ENCODE data around the gene MYOT. TPM values are rescaled to one million over a fixed set of nuclear protein-coding genes. Genes with fewer than 3 reads are reported as not detected.

Gene MYOT, protein sequence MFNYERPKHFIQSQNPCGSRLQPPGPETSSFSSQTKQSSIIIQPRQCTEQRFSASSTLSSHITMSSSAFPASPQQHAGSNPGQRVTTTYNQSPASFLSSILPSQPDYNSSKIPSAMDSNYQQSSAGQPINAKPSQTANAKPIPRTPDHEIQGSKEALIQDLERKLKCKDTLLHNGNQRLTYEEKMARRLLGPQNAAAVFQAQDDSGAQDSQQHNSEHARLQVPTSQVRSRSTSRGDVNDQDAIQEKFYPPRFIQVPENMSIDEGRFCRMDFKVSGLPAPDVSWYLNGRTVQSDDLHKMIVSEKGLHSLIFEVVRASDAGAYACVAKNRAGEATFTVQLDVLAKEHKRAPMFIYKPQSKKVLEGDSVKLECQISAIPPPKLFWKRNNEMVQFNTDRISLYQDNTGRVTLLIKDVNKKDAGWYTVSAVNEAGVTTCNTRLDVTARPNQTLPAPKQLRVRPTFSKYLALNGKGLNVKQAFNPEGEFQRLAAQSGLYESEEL
- 10 to 100 TPM; 19.4 to 35.6 (median 30.0) TPM for total RNA-seq

DNA sequence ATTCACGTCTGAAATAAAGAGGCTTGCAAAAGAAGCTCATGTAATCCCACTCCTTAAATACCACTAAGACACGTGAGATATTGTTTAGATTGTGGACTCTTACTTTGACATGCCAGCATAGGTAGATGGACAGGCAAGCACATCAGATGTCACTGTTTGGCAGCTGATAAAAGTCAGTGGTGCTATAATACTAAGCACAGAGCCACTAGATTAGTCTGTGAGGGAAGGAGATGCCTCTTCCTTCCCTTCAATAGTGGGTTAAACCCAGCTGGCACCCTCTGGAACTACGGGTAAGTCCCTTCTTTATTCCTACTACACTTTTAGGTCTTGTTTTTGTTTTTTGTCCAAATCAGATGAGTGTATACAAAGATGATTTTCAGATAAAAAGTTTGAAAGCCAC, at the start of gene MYOT:
Gene MYOT (plus strand): TSS at position 197 of the 400 bp plus-strand sequence. CDS start 2,792 bp downstream, outside the sequence.
- Histone ChIP-seq H3K27ac (replicated peaks in 1 of 4) (no peak within 1 kb of the TSS), H3K4me1 (no peaks in the 10 kb centered on the region), H3K36me3 (no peaks in the 10 kb centered on the region), H3K27me3 (no peaks in the 10 kb centered on the region), H3K4me3 (no peak within 1 kb of the TSS), H3K9me3 (no peaks in the 10 kb centered on the region)
- peak; percentile 64 for TF ChIP-seq POLR2A (IDR thresholded peaks at IDR 0.05; ENCODE audit: low read depth)
- TF ChIP-seq, protein P1, sequence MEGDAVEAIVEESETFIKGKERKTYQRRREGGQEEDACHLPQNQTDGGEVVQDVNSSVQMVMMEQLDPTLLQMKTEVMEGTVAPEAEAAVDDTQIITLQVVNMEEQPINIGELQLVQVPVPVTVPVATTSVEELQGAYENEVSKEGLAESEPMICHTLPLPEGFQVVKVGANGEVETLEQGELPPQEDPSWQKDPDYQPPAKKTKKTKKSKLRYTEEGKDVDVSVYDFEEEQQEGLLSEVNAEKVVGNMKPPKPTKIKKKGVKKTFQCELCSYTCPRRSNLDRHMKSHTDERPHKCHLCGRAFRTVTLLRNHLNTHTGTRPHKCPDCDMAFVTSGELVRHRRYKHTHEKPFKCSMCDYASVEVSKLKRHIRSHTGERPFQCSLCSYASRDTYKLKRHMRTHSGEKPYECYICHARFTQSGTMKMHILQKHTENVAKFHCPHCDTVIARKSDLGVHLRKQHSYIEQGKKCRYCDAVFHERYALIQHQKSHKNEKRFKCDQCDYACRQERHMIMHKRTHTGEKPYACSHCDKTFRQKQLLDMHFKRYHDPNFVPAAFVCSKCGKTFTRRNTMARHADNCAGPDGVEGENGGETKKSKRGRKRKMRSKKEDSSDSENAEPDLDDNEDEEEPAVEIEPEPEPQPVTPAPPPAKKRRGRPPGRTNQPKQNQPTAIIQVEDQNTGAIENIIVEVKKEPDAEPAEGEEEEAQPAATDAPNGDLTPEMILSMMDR (IDR thresholded peaks at IDR 0.05) = no peak
- no peak for TF ChIP-seq EP300 (IDR thresholded peaks at IDR 0.05)
- TF ChIP-seq POLR2AphosphoS5 (IDR thresholded peaks at IDR 0.05) = no peak
- intact Hi-C loops (cut with DNase I) = no loop called here
- DNase-seq (ENCODE audit: extremely low spot score) = no peak
- 73% methylated on average over 3 of the region's 3 CpGs for WGBS

DNA sequence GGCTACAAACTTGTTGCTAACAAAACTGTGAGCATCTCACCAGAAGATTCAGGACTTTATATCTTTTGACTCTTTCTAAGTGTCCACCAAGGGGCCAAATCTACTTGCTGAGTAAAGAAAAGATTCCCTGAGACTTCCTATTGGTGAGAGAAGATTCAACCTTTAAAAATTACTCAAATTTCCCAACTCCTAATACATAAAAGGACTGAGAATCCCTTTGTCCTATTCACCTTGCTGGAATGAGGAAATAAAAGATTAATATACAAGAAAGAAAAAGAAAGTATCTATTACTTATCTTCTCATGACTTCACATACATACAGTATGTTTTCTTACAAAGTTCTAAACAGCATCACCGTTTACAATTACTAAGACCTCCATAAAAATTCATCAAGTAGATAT, 47.9 kb upstream of the MYOT start:
- Histone ChIP-seq H3K4me1 (peaks cover 0 to 17% (median 13%) of the 10 kb centered on the region in 4 donors), H3K9me3 (no peaks in the 10 kb centered on the region), H3K4me3 (no peak overlapping the region), H3K27me3 (no peaks in the 10 kb centered on the region), H3K36me3 (no peaks in the 10 kb centered on the region), H3K27ac (replicated peaks in 1 of 4) (no peak overlapping the region)
- DNase-seq (ENCODE audit: extremely low spot score) = no peak
- TF ChIP-seq POLR2AphosphoS5 (IDR thresholded peaks at IDR 0.05) (no peak), EP300 (IDR thresholded peaks at IDR 0.05) (no peak), POLR2A (IDR thresholded peaks at IDR 0.05; ENCODE audit: low read depth) (no peak)
- TF ChIP-seq, protein P1 (IDR thresholded peaks at IDR 0.05) = no peak
- WGBS = 92% methylated on average over 1 of the region's 1 CpG
- intact Hi-C loops (cut with DNase I) = no loop called here

DNA sequence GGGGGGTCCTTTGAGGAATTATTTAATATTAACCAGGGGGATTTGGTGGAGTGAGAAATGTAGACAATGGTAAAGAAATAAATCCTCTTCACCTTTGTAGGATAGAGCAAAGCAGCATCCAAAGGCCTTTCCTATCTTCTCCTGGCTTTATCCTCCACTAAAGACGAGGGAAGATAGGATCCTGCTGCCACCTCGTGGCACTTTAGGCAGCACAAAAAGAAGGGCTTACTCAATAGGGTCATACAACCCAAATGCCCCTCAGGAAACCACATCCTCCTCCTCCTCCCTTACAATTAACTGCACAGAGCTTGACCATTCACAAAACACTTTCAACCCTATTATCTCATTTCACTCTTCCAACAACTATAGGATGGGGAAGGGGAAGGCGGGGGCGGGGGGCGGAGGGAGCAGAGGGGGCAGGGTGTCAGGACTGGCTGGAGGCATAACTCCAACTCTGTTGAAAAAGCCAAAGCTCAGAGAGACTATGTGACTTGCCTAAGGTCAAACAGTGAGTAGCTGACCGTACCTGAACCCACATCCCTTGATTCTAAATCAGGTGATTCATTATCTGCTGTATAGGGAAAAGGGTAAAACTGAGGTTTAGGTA, 45.4 kb upstream of the MYOT start:
- no peak overlapping the region for H3K27ac ChIP-seq (replicated peaks in 1 of 4)

DNA sequence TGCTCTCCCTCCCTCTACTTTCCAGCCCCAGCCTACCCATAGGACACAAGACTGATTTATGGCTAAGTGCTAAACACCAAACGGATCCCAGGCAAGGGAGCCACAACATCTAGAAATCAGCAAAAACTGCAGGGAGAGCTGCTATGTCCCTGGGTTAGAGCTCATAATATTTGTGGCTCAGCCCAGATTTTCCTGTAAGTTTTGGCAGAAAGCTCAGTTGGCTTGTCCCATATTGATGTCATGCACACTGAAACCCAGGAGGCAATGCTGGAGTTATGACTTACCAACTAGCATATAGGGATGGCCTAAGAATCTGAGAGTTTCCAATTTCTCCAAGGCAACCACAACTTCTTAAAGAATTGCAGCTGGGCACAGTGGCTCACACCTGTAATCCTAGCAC, 44.7 kb upstream of the MYOT start:
- H3K36me3 ChIP-seq = no peaks in the 10 kb centered on the region
- no peak for TF ChIP-seq EP300 (IDR thresholded peaks at IDR 0.05)
- no peak for TF ChIP-seq POLR2A (IDR thresholded peaks at IDR 0.05; ENCODE audit: low read depth)
- no peak for TF ChIP-seq POLR2AphosphoS5 (IDR thresholded peaks at IDR 0.05)
- TF ChIP-seq, protein P1 (IDR thresholded peaks at IDR 0.05) = no peak
- H3K4me1 ChIP-seq = peaks cover 0 to 6% (median 1%) of the 10 kb centered on the region in 4 donors
- no peak overlapping the region for H3K4me3 ChIP-seq
- WGBS = 42% methylated on average over 1 of the region's 1 CpG
- intact Hi-C loops (cut with DNase I) = loop anchor here (1.0 kb wide), 1 partner anchor 44 kb away; no protein-coding TSS in a partner anchor
- H3K27ac ChIP-seq (replicated peaks in 1 of 4) = no peak overlapping the region
- H3K27me3 ChIP-seq = no peaks in the 10 kb centered on the region
- no peak for DNase-seq (ENCODE audit: extremely low spot score)
- H3K9me3 ChIP-seq = peaks cover 0 to 9% (median 0%) of the 10 kb centered on the region in 4 donors

More for the DNA sequence above, 45.4 kb upstream of the MYOT start:
- Histone ChIP-seq H3K4me1 (peaks cover 0 to 4% (median 0%) of the 10 kb centered on the region in 4 donors), H3K36me3 (no peaks in the 10 kb centered on the region), H3K27me3 (no peaks in the 10 kb centered on the region), H3K9me3 (peaks cover 0 to 9% (median 0%) of the 10 kb centered on the region in 4 donors), H3K4me3 (no peak overlapping the region)
- TF ChIP-seq POLR2AphosphoS5 (IDR thresholded peaks at IDR 0.05) = no peak
- TF ChIP-seq, protein P1 (IDR thresholded peaks at IDR 0.05) = peak; percentile 46 to 62 (median 52)
- DNase-seq (ENCODE audit: extremely low spot score) = no peak
- intact Hi-C loops (cut with DNase I) = loop anchor here (1.0 kb wide), 1 partner anchor 43 kb away; no protein-coding TSS in a partner anchor
- WGBS = 55% methylated on average over 6 of the region's 6 CpGs
